GM21390 (cell line): ENCODE data around the gene CCDC18.

ENCODE experiments used
- ATAC-seq: cut with Tn5 transposase; IDR thresholded peaks from one replicate; pipeline ENCODE4 v1.9.1; 2021; ENCODE audit not compliant: unreplicated experiment

Gene CCDC18

GRCh38 chr1:93304716-93305138 is 124.2 kb downstream of the CCDC18 start:
- ATAC-seq, result peak; percentile 55

DNA sequence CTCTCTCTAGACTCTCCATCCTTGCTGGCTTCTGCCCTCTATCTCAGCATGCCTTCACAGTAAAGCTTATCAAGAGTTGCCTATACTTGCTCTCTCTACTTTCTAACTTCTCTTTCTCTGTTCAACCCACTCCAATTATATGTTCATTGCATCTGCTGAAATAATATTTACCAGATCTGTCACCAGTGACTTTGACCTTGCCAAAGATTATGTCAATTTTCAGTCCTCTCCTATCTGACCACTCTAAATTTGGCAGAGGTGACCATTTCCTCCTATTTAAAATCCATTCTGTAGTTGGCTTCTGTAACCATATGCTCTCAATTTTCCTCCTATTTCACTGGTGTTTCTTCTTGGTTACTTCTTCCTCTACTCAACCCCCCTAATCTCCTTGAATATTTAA is 126.4 kb downstream of the CCDC18 start:
- ATAC-seq, result no peak

GRCh38 chr1:93313026-93313425 is 132.5 kb downstream of the CCDC18 start:
- no peak for ATAC-seq

DNA sequence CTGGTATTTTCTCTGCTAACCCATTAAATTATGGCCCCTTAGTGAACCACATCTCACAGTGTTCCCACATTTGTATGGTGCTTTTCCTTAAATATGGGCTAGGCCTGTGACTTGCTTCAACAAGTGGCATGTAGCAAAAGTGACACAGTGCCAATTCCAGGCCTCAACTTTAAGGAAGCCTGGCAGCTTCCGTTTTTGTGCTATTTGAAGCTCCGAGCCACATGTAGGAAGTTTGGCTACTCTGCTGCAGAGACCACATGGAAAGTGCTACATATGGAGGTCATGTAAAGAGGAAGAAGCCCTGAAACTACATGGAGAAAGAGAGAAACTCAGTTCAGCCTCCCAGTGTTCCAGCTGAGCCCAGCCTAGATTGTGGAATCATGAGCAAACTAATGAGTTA is 136.7 kb downstream of the CCDC18 start:
- no peak for ATAC-seq

DNA sequence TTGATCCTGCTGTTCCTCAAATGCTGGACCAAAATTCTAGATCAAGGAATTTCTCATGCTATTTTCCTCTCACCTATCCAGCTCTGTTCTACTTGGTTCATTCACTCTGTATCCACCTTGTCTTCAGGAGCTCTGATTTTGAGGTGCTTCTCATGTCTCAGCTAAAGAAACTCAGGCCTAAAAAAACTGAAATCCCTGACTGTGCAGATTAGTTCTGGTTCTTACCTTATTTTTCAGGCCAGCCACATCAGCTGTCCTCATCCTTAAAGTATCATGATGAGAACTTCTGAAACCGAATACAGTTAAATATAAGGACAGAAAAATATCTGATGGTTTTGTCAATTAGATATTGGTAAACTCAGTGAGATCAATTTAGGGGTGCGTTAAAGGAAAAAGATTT is 137.4 kb downstream of the CCDC18 start:
- no peak for ATAC-seq

DNA sequence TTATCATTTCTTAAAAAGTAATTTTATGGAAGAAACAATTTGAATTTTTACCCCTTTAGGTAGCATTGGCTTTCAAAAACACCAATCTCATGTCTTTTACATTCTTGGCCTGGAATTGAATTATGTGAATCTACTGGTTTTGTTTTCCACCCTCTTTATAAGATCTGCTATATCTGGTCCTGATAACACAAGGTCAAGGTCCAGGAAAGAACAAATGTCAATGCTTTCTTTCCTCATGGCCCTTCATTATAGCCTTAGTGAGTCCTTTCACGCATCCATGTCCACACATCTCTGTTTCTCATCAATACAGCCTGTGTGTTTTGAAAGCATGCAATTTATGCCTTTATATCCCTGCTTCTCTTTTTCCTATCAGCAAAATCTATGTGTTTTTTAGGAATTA is 141.2 kb downstream of the CCDC18 start:
- no peak for ATAC-seq

DNA sequence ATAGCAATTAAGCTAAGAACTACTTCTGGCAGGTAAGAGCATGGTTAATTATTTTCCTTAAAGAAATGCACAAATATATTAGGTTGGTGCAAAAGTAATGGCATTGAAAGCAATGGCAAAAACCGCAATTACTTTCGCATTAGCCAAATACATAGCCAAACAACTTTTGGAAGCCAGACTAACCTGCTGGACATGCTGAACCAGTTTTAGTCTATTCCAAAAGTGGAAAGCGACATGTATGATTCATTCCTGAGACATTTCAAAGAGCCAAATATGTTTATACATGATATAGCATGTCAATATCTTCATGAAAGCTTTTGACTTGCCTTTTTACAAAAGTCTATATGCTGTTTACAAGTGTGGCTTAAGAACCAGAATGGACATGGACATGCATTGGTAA is 141.8 kb downstream of the CCDC18 start:
- no peak for ATAC-seq

GRCh38 chr1:93323185-93323820 is 142.8 kb downstream of the CCDC18 start:
- no peak for ATAC-seq

- ATAC-seq, result no peak
Observed at GRCh38 chr1:93324486-93325464, 144.3 kb downstream of the CCDC18 start.
